ENCODE data around the gene CLCNKB. TPM values are rescaled to one million over a fixed set of nuclear protein-coding genes. Genes with fewer than 3 reads are reported as not detected.
A peak's percentile ranks its signal among the peaks of the same experiment; 100 is the strongest.
"Not testable (repeated sequence)": the region's sequence is repeated elsewhere in the genome, so short reads cannot be mapped to it uniquely, and the experiment has no call there.

CLCNKB gene
- total RNA-seq, 1 donor from 2014 or later: 2.5 TPM

DNA sequence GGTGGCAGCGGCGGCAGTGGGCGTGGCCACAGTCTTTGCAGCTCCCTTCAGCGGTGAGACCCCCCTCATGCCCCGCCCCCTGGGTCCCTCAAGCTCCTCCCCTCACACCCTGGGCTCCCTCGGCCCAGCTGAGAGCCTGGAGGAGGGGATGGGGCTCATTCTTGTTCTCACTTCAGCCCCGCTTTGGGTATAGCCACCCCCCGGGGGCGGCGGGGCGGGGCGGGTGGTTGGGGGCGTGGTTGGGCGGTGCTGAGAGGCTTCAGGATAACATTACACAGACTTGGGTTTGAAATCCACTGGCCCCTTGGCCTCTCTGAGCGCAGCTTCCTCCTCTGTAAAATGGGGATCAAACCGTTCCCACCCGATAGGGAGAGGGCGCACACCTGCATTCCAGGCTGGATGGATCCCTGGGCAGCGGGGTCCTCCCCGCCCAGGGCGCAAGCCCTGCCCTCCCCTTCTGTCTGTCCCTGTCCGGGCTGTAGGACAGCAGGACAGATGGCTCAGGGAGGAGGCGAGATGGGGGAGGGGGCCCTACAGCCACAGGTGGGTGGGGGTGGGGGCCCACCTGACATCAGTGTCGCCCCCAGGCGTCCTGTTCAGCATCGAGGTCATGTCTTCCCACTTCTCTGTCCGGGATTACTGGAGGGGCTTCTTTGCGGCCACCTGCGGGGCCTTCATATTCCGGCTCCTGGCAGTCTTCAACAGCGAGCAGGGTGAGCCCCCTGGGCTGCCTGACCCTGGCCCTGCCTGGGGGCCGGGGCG, 16.7 kb upstream of the CLCNKB start:
- DNase-seq: no peak
- intact Hi-C loops (cut with DNase I): no loop called here
- ATAC-seq (ENCODE audit: poor library complexity): peak; percentile 32

- ATAC-seq (ENCODE audit: poor library complexity): no peak
- intact Hi-C loops (cut with DNase I): no loop called here
- no peak for DNase-seq
Observed at GRCh38 chr1:16028237-16029002, 15.2 kb upstream of the CLCNKB start.

DNA sequence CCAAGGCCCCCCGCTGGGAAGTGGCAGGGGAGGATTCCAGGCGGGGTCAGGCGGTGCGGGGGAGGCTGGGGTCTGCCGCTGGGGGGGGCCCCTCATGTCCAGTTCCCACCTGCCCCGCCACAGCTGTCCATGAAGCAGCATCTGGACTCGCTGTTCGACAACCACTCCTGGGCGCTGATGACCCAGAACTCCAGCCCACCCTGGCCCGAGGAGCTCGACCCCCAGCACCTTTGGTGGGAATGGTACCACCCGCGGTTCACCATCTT, 14.6 kb upstream of the CLCNKB start:
- intact Hi-C loops (cut with DNase I); DNase-seq; ATAC-seq (ENCODE audit: poor library complexity): not testable (repeated sequence)

GRCh38 chr1:16029288-16029687, 14.3 kb upstream of the CLCNKB start:
- intact Hi-C loops (cut with DNase I): no loop called here
- ATAC-seq (ENCODE audit: poor library complexity) (no peak), DNase-seq (no peak)

DNA sequence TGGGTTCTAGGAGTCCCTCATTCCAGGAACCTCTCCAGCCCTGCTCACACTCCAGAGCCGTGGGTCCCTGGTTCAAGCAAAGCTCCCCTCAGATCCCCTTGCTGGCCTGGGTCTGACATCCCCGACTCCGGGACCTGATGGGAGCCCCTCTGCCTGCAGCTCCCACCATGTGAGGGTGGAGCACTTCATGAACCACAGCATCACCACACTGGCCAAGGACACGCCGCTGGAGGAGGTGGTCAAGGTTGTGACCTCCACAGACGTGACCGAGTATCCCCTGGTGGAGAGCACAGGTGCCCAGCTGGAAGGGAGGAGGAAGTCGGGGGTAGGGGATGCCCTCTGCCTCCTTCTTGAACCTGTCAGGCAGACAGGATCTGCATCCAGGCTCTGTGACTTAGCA, 12.0 kb upstream of the CLCNKB start:
- intact Hi-C loops (cut with DNase I): no loop called here
- no peak for DNase-seq
- ATAC-seq (ENCODE audit: poor library complexity): no peak

DNA sequence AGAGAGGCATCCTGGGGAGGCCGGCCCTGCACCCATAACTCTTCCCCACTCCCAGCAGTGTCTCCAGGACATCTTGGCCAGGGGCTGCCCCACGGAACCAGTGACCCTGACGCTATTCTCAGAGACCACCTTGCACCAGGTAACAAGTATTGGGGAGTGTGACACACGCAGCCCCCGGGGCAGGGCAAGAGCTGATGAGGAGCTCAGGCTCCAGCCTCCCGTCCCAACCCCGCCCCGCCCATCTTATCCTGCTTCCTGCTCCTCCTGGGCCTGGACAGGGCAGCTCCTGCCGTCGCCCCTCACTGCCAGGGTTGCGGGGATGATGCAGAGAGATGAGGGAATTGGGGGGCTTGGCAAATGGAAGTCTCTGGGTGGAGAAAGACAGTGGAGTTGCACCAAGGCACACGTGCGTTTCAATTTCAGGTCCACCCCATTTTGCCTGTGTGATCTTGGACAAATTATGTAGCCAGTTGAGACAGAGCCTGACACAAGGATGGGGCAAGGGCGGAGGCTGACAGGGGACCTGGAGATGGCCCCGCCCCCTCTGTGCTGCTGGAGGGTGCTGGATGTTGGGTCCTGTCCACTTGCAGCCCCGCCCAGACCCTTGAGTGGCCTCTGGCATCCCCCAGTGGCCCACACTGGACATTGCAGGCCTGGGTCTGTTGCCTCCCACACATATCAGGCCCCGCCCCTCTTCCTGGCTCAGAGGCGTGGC, 11.0 kb upstream of the CLCNKB start:
- peak; percentile 96 for ATAC-seq (ENCODE audit: poor library complexity)
- DNase-seq: peak; percentile 92
- intact Hi-C loops (cut with DNase I): loop anchor here (2.0 kb wide), 1 partner anchor 24 kb away; no protein-coding TSS in a partner anchor

- not testable (repeated sequence) for DNase-seq; ATAC-seq (ENCODE audit: poor library complexity)
- intact Hi-C loops (cut with DNase I): loop anchor here (2.0 kb wide), 1 partner anchor 24 kb away; no protein-coding TSS in a partner anchor
Observed at GRCh38 chr1:16033103-16033632, 10.4 kb upstream of the CLCNKB start.

DNA sequence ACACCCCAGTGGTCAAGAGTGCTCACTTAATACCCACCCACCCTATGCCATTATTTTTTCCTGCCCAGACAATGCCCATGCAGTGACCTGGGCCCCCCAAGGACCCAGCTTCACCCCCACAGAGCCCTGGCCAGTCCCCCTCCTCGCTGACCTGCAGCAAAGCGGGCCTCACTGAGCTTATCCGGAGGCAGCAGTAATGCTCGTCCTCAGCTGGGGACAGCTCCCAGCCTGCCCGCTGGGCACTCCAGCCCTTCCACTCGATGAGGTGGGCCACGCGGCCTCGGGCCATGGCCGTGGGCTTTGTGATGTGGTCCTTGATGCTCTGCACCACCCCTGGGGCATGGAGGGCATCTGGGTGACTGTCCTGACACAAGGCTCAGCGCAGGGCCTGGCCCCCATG, 7.1 kb upstream of the CLCNKB start:
- intact Hi-C loops (cut with DNase I); DNase-seq; ATAC-seq (ENCODE audit: poor library complexity): not testable (repeated sequence)

DNA sequence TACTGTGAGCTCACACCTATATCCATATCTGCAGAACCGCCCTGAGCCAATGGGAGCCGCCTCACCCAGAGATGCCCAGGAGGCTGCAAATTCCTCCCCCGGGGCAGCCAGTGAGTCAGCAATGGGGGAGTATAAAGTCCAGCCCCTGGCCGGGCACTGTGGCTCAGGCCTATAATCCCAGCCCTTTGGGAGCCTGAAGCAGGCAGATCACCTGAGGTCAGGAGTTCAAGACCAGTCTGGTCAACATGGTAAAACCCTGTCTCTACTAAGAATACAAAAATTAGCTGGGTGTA, 5.0 kb upstream of the CLCNKB start:
- intact Hi-C loops (cut with DNase I): no loop called here
- DNase-seq (no peak), ATAC-seq (ENCODE audit: poor library complexity) (no peak)

DNA sequence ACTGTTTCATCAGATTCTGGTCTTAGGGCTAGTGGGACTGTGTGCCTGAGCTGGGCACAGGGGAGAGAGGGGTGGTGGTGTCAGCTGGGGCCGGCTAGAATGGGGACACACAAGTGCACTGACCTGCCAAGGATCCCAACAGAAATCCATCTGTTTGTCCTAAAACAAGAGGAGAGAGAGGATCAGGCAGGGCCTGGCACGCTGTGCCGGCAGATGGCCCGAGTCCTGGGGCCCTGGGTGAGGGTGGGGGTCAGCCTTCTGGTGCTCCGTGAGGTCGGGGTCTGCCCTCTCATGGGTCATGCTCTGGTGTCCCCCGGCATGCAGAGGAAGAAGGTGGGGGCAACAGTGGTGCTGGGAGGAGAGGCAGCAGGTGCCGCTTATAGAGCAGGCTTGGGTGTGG, 3.7 kb upstream of the CLCNKB start:
- ATAC-seq (ENCODE audit: poor library complexity); intact Hi-C loops (cut with DNase I); DNase-seq: not testable (repeated sequence)

DNA sequence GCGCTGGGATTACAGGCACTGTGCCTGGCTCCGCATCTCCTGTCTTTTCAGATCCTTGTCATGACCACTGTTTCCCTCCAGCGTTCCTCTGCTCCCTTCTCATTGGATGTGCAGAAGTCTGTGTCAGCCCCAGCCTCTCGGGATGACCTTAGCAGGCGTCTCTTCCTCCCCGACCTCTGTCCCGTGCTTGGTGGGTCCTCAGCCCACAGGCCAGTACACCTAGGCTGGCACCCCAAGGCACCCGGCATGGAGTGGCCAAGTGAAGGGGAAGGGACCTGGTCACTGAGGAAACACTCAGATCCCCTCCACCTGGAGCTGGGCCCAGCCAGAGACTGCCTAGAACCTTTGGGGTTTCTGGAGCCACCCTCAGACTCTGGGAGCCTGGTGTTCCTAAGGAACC, 2.4 kb upstream of the CLCNKB start:
- intact Hi-C loops (cut with DNase I): no loop called here
- ATAC-seq (ENCODE audit: poor library complexity) (no peak), DNase-seq (no peak)

- DNase-seq: no peak
- intact Hi-C loops (cut with DNase I): no loop called here
- no peak for ATAC-seq (ENCODE audit: poor library complexity)
Observed at GRCh38 chr1:16042096-16042495, 1.5 kb upstream of the CLCNKB start.

- ATAC-seq (ENCODE audit: poor library complexity); intact Hi-C loops (cut with DNase I); DNase-seq: not testable (repeated sequence)
Observed at GRCh38 chr1:16042654-16043053, 928 bp upstream of the CLCNKB start.

GRCh38 chr1:16043950-16044349, 368 bp downstream of the CLCNKB start:
- intact Hi-C loops (cut with DNase I): no loop called here
- DNase-seq (no peak), ATAC-seq (ENCODE audit: poor library complexity) (no peak)

DNA sequence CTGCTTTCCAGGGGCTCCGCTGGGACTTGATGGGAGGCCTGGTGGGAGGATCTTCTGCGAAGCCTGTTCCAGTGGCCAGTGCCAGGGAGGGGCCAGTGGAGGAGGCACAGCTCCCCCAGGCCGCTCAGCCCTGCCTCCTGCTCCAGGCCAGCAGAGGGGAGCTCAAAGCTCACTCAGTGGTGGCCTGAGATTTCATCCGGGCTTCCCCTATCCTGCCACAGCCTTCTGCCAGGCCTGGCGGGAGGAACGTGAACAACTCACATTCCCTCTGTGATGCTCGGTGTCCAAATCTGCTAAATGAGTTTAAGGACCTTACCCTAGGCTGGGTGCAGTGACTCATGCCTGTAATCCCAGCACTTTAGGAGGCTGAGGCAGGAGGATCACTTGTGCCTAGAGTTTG, 3.3 kb downstream of the CLCNKB start:
- ATAC-seq (ENCODE audit: poor library complexity) (no peak), DNase-seq (no peak)
- intact Hi-C loops (cut with DNase I): no loop called here

DNA sequence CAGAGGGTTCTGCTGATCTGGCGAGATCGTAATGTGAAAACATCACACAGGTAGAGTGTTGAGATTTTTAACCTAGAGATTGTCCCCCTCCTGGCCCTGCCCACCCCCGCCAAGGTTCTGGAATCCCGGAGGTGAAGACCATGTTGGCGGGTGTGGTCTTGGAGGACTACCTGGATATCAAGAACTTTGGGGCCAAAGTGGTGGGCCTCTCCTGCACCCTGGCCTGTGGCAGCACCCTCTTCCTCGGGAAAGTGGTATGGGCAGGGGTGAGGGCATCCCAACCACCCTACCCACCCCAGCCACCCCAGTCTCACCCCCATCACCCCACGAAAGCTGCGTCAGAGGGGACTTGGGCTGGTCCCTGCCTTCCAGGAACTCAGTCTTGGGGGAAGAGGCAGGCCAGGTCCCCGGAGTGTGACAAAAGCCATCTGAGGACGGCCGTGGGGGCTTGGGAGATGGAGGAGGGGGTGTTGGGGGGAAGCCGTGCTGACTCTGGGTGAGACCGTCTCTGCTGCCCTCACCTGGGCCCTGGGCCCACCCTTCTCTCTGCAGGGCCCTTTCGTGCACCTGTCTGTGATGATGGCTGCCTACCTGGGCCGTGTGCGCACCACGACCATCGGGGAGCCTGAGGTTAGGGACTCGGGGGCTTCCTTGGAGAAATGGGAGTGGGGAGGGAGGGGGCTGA, 4.4 kb downstream of the CLCNKB start:
- DNase-seq: no peak
- no peak for ATAC-seq (ENCODE audit: poor library complexity)
- intact Hi-C loops (cut with DNase I): no loop called here

- ATAC-seq (ENCODE audit: poor library complexity) (peak; percentile 80), DNase-seq (peak; percentile 62)
- intact Hi-C loops (cut with DNase I): no loop called here
Observed at GRCh38 chr1:16048573-16049189, 5.1 kb downstream of the CLCNKB start.

DNA sequence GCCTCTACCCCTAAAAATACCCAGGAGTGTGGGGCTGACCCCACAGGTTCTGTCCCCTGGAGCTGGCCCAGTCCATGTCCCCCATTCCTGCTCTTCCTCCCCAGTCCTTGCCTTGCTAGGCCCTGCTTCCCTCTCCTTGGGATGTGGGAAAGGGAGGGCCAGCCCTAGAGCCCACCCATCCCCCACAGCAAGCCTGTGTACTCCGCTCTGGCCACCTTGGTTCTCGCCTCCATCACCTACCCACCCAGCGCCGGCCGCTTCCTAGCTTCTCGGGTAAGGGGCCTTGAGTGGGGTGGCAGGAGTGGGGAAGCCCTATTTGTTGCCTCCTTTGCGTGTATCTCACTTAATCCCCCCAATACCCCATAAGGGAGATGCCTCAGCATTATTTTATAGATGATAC, 6.7 kb downstream of the CLCNKB start:
- intact Hi-C loops (cut with DNase I): loop anchor here (10.0 kb wide), 1 partner anchor 256 kb away; no protein-coding TSS in a partner anchor
- DNase-seq: no peak
- no peak for ATAC-seq (ENCODE audit: poor library complexity)

Measured in Right ventricle myocardium superior (tissue), 1 donor.